GM18873 (cell line): ENCODE data around the gene SLC66A2.

Experiments used
- ATAC-seq: cut with Tn5 transposase; IDR thresholded peaks from one replicate; pipeline ENCODE4 v1.9.1; 2021; ENCODE audit warnings: mild to moderate bottlenecking, moderate library complexity, moderate number of reproducible peaks; ENCODE audit not compliant: unreplicated experiment, low FRiP score

SLC66A2 gene

GRCh38 chr18:79853303-79853992 is 98.0 kb downstream of the SLC66A2 start:
- ATAC-seq: no peak

- no peak for ATAC-seq
These were observed 98.7 kb downstream of the SLC66A2 start for GRCh38 chr18:79852561-79853302.
